Measurements from ENCODE around the gene HEATR5B.
A peak's percentile ranks its signal among the peaks of the same experiment; 100 is the strongest.
"Not testable (repeated sequence)": the region's sequence is repeated elsewhere in the genome, so short reads cannot be mapped to it uniquely, and the experiment has no call there.

Gene HEATR5B

GRCh38 chr2:36979007-36979406 lies 105.2 kb downstream of the HEATR5B start:
- DNase-seq (ENCODE audit: low read depth) = not testable (repeated sequence)

GRCh38 chr2:36976065-36976464 lies 108.1 kb downstream of the HEATR5B start:
- DNase-seq (ENCODE audit: low read depth) = no peak

GRCh38 chr2:36975306-36975705 lies 108.9 kb downstream of the HEATR5B start:
- no peak for DNase-seq (ENCODE audit: low read depth)

GRCh38 chr2:36973320-36973719 lies 110.9 kb downstream of the HEATR5B start:
- no peak for DNase-seq (ENCODE audit: low read depth)

- no peak for DNase-seq (ENCODE audit: low read depth)
These were observed 112.2 kb downstream of the HEATR5B start for GRCh38 chr2:36971990-36972389.

- no peak for DNase-seq (ENCODE audit: low read depth)
These were observed 116.8 kb downstream of the HEATR5B start for GRCh38 chr2:36967236-36967876.

GRCh38 chr2:36966370-36967235 lies 117.6 kb downstream of the HEATR5B start, which contains the start of gene STRN:
Gene STRN (minus strand): TSS chr2:36966536. CDS start chr2:36966463, 73 bp downstream.
- peak; percentile 99 for DNase-seq (ENCODE audit: low read depth)

- no peak for DNase-seq (ENCODE audit: low read depth)
These were observed 118.3 kb downstream of the HEATR5B start for GRCh38 chr2:36965751-36966369.

GRCh38 chr2:36965206-36965605 lies 119.0 kb downstream of the HEATR5B start:
- no peak for DNase-seq (ENCODE audit: low read depth)

- no peak for DNase-seq (ENCODE audit: low read depth)
These were observed 119.6 kb downstream of the HEATR5B start for GRCh38 chr2:36964496-36965058.

- DNase-seq (ENCODE audit: low read depth) = no peak
These were observed 120.4 kb downstream of the HEATR5B start for GRCh38 chr2:36963734-36964133.

- no peak for DNase-seq (ENCODE audit: low read depth)
These were observed 121.1 kb downstream of the HEATR5B start for GRCh38 chr2:36963106-36963505.

GRCh38 chr2:36960773-36961172 lies 123.4 kb downstream of the HEATR5B start:
- DNase-seq (ENCODE audit: low read depth) = no peak

GRCh38 chr2:36960005-36960675 lies 124.0 kb downstream of the HEATR5B start:
- no peak for DNase-seq (ENCODE audit: low read depth)

GRCh38 chr2:36954977-36955607 lies 129.1 kb downstream of the HEATR5B start:
- DNase-seq (ENCODE audit: low read depth) = no peak

- DNase-seq (ENCODE audit: low read depth) = no peak
These were observed 131.4 kb downstream of the HEATR5B start for GRCh38 chr2:36952748-36953197.

GRCh38 chr2:36951574-36951973 lies 132.6 kb downstream of the HEATR5B start:
- no peak for DNase-seq (ENCODE audit: low read depth)

GRCh38 chr2:36951027-36951518 lies 133.1 kb downstream of the HEATR5B start:
- no peak for DNase-seq (ENCODE audit: low read depth)

GRCh38 chr2:36949845-36950244 lies 134.3 kb downstream of the HEATR5B start:
- no peak for DNase-seq (ENCODE audit: low read depth)

- DNase-seq (ENCODE audit: low read depth) = not testable (repeated sequence)
These were observed 138.9 kb downstream of the HEATR5B start for GRCh38 chr2:36945240-36945639.

GRCh38 chr2:36941867-36942266 lies 142.3 kb downstream of the HEATR5B start:
- DNase-seq (ENCODE audit: low read depth) = no peak

Data from stimulated activated CD8-positive, alpha-beta memory T cell treated with anti-CD3 and anti-CD28 coated beads, Interleukin-12 subunit alpha, Interleukin-12 subunit beta, amount 100 ng/mL, for 4 hours (primary cell).